HG02571 (cell line): ENCODE measurements around the gene PLEKHH1.
"Not testable (repeated sequence)": the region's sequence is repeated elsewhere in the genome, so short reads cannot be mapped to it uniquely, and the experiment has no call there.

Source experiments
- ATAC-seq: cut with Tn5 transposase; IDR thresholded peaks from one replicate; pipeline ENCODE4 v1.9.1; 2021; ENCODE audit warnings: mild to moderate bottlenecking, moderate library complexity; ENCODE audit not compliant: unreplicated experiment

PLEKHH1 gene

DNA sequence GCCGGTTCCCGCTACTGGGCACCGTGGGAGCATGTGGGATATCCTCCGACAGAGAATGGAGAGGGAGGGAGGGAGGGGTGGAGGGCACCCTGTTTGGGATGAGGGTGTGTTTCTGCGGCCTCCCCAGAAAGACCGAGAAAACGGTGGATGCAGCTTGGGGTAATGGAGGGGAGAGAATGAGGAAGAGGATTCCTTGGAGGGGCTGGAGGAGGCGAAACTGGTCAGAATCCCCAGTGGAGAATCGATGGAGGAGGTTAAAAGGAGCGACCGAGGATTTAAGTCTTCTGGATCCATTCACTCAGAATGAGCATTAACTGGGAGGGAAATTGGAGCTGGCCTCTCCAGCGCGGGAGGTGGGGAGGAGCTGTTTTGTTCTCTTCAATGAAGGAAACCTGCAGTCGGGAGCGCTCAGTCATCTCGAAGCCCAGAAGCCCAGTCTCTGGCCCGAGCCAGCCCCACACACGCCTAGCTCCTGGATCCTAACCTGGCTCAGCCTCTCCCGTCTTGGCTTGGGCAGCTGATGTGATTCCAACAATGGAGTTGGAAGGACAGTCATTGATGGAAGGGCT, 87.2 kb downstream of the PLEKHH1 start:
- no peak for ATAC-seq

DNA sequence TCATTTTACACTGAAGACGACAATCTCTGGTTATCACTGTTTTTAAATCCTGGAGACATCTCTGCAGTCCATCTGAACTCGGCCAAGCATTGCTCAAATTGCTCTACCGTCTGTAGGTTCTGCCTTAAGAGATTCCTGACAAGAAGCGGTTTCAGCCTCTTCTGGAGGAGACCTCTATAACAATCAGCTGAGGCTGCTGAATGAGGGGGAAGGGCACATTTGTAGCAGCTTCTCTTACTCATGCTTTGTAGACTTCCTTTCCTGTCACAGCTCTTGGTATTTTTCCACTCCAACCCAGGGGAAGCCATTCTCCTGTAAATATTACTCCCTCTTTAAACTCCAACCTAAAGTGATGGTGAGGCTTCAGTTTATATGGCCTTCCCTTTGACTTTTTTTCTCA, 89.6 kb downstream of the PLEKHH1 start:
- no peak for ATAC-seq

DNA sequence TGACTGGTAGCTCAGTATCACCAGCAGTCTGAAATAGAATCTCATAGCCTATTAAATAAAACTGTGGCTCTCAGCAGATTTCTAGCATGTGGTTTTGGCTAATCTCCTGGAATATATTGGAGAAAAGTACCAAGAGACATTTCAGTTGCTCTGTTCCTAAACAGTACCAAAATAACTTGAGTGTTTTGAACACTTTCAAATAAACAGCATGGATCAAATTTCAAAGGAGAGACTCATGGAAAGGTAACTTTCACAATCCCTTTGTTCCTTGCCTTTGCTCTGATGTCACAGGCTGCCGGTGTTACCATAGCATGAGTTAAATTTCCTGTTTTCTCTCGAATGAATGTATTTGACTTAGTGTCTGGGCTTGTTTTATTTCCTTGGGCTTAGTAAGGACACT, 90.0 kb downstream of the PLEKHH1 start:
- no peak for ATAC-seq

DNA sequence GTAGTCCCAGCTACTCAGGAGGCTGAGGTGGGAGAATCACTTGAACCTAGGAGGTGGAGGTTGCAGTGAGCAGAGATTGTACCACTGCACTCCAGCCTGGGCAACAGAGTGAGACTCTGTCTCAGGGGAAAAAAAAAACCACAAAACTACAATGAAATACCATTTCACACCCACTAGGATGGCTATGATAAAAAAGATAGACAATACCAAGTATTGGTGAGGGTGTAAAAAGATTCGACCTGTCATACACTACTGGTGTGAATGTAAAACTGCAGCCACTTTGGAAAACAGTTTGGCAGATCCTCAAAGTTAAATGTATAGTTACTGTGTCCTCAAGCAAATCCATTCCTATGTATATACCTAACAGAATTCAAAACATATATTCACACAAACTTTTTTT, 93.0 kb downstream of the PLEKHH1 start:
- not testable (repeated sequence) for ATAC-seq

DNA sequence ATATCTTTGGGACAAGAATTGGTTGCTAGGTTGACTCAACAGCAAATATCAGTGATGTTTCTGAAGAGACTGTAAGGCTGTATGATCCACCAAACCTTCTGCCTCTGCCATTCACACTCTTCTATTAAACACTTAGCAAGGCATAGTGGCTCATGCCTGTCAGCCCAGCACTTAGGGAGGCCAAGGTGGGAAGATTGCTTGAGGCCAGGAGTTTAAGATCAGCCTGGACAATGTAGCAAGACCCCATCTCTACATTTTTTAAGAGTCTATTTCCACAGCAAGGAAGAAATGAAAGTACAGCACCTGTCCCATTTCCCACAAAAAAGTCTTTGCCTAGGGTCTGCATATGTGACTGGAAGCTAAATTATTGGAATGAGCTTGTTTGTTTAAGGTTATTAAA, 94.4 kb downstream of the PLEKHH1 start:
- no peak for ATAC-seq

DNA sequence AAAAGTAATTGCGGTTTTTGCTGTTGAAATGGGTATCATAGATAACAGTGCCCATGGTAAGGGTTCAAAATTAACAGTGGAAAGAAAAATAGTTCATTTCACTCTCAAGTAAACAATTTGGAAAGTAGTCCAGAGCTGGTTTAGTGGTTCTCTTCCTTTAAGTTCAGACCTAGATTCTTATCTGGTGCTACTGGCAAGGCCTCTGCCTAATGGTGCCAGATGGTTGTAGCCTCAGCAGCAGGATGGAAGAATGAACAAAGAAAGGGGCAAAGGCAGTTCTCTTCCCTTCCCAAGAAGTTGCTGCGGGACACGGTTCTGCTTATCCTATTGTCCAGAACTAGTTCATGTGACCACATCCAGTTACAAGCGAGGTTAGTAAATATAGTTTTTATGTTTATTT, 97.1 kb downstream of the PLEKHH1 start:
- ATAC-seq: no peak

DNA sequence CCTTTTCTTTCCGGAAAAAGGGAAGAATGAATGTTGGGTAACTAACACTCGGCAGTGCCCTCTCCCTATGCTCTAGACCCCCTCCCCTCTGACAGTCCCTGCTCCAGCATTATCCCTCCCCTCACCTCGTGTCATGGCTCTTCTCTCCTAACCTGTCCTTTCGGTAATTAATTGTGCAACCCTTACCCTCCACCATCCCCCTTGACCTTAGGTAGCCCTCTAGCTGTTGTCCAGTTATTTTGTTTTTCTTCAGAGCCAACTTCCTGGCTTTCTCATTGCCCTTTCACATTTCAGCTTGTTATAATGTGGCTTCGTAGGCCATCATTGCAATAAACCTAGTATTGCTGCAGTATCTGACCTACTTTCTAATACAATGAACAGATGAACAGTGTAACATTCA, 97.8 kb downstream of the PLEKHH1 start:
- ATAC-seq: no peak

DNA sequence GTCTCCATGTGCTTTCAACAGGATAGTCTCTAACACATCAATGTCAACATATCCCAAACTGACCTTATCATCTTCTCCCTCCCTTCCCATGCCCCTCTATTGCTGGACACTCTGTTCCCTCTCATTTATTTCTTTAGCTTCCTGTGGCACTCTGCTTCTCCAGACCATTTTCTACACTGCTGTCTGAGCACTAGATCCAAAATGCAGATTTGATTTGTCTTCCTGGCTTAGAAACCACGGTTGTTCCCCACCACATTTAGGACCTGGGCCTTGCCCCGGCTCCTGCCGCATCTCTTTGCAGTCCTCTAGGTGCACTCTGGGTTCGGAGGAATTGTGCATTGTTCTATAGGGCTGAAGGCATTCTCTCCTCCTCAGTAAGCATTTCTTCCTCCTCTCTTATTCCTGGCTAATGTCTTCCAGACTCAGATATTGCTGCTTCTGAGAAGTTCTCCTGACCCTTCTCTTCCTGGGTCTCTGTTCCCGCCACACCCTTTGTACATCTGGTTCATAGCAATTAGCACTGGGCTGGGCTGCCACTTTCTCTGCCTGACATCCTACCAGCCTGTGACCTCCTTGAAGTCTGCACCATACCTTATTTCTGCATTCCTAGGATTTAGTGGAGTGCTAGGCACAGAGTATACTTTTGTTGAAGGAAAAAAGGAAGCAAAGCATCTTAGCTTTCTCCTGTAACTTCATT, 100.5 kb downstream of the PLEKHH1 start:
- ATAC-seq: no peak

DNA sequence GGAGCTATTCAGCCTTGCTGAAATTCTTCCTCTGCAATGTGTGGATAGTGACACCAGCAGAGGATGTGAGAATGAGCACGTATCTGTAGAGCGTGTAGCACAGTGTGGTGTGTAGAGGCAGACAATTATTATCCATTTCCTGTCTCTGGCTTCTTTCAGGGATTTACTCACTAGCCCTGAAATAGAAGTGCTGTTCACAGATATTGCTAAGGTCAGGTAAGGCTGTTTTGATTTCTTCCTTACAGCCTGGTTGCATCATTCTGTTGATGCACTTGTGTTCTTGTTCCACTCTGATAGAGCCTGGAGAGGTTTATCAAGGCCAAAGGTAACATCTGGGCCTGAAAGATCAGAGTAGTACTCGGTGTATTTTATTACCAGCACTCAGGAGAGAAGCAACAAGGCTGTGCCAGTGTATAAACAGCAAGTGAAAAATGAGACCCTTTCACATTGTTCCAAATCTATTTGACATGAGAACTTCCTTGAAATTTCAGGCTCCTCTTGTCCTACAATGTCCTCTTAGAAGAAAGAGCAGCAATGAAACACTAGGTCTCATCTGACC, 103.3 kb downstream of the PLEKHH1 start:
- ATAC-seq: no peak

DNA sequence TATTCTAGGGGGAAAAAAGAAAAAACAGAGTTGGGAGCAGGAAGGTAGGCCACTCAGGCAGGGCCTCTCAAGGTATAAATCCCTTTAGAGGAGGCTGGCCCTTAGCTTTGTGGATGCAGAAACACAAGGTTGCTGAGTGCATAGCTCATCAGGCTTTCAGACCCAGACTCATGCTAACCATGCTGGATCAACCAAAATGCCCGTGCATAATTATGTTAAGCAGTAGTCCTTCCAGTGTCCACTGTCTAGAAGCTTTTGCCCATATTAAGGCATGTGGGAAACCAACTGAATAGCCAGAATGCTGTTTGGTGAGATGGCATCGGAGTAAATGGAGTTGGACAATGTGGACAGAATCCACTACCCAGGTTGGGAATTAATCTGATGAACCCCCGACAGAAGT, 105.6 kb downstream of the PLEKHH1 start:
- ATAC-seq: no peak
